HEK293 (cell line): ENCODE results near the gene TINCR.

Experiments used
- ZNF311 ChIP-seq: fragments of 450-650 bp; formaldehyde crosslinking; IDR thresholded peaks from 2 replicates; pipeline ENCODE4 v1.5.1; 2017; ENCODE audit warnings: missing biosample characterization, missing genetic modification characterization, borderline replicate concordance
- ZNF510 ChIP-seq: fragments of 450-650 bp; formaldehyde crosslinking; IDR thresholded peaks from 2 replicates; pipeline ENCODE4 v1.5.1; 2018; ENCODE audit warnings: mild to moderate bottlenecking, missing genetic modification characterization, missing biosample characterization; ENCODE audit not compliant: insufficient replicate concordance
- ZNF76 ChIP-seq: fragments of 450-650 bp; formaldehyde crosslinking; IDR thresholded peaks from 2 replicates; pipeline ENCODE4; 2016; ENCODE audit warnings: low read depth, missing biosample characterization, missing genetic modification characterization, borderline replicate concordance
- TF ChIP-seq, protein P1 (sequence below): fragments of 450-650 bp; formaldehyde crosslinking; IDR thresholded peaks from 2 replicates; pipeline ENCODE4 v1.5.1; 2016; ENCODE audit warnings: missing biosample characterization, missing genetic modification characterization
- TF ChIP-seq, protein P2 (sequence below): fragments of 450-650 bp; formaldehyde crosslinking; IDR thresholded peaks from 2 replicates; pipeline ENCODE4 v1.5.1; 2016; ENCODE audit warnings: missing biosample characterization, missing genetic modification characterization

DNA sequence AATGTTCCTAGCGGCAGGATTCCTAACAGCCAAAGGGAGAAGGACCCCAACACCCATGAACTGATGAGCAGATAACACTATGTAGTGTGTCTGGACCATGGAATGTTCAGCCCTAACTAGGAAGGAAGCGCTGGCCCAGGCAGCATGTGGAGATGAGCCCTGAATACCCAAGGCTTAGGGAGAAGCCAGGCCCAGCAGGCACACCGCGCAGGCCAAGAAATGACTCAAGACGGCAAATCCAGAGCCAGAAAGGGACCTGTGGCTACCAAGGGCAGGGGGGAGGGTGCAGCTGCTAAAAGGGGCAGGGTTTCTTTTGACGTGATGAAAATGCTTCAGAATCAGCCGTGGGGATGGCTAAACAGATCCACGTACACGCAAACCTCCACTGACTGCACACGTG lies 20.7 kb upstream of the TINCR start:
- TF ChIP-seq, protein P1, sequence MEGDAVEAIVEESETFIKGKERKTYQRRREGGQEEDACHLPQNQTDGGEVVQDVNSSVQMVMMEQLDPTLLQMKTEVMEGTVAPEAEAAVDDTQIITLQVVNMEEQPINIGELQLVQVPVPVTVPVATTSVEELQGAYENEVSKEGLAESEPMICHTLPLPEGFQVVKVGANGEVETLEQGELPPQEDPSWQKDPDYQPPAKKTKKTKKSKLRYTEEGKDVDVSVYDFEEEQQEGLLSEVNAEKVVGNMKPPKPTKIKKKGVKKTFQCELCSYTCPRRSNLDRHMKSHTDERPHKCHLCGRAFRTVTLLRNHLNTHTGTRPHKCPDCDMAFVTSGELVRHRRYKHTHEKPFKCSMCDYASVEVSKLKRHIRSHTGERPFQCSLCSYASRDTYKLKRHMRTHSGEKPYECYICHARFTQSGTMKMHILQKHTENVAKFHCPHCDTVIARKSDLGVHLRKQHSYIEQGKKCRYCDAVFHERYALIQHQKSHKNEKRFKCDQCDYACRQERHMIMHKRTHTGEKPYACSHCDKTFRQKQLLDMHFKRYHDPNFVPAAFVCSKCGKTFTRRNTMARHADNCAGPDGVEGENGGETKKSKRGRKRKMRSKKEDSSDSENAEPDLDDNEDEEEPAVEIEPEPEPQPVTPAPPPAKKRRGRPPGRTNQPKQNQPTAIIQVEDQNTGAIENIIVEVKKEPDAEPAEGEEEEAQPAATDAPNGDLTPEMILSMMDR (tag by site-specific recombination): no peak
- TF ChIP-seq ZNF510 (tag by site-specific recombination) (no peak), ZNF76 (tag by site-specific recombination) (no peak), ZNF311 (tag by site-specific recombination) (no peak)
- TF ChIP-seq, protein P2, sequence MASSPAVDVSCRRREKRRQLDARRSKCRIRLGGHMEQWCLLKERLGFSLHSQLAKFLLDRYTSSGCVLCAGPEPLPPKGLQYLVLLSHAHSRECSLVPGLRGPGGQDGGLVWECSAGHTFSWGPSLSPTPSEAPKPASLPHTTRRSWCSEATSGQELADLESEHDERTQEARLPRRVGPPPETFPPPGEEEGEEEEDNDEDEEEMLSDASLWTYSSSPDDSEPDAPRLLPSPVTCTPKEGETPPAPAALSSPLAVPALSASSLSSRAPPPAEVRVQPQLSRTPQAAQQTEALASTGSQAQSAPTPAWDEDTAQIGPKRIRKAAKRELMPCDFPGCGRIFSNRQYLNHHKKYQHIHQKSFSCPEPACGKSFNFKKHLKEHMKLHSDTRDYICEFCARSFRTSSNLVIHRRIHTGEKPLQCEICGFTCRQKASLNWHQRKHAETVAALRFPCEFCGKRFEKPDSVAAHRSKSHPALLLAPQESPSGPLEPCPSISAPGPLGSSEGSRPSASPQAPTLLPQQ: no peak
